Motor neuron (in vitro differentiated cells): ENCODE data around the gene PHOSPHO2. TPM values are rescaled to one million over a fixed set of nuclear protein-coding genes. Genes with fewer than 3 reads are reported as not detected.

Experiments
- ATAC-seq, 8 experiments: fragments of 200-7000 bp; cut with Tn5 transposase; replicated peaks in 6 of 8; 2 replicates each; pipeline ENCODE4 v1.8.0; 2021; ENCODE audit warnings: mild to moderate bottlenecking in 8 of 8, moderate library complexity in 8 of 8
- H3K27ac ChIP-seq, 2 donors: fragments of 250-450 bp; sonication (Bioruptor Pico); 2 replicates each; pipeline ENCODE4 v1.9.0; 2021; ENCODE audit warnings: antibody characterized with exemption in 2 of 2, mild to moderate bottlenecking in 2 of 2, moderate library complexity in 1 of 2
- H3K4me1 ChIP-seq, 2 donors: fragments of 250-450 bp; sonication (Bioruptor Pico); replicated peaks in 1 of 2; 2 replicates each; pipeline ENCODE4 v1.6.1; 2021; ENCODE audit warnings: antibody characterized with exemption in 2 of 2, mild to moderate bottlenecking in 2 of 2, moderate library complexity in 1 of 2
- H3K4me3 ChIP-seq, 5 donors: fragments of 250-450 bp; sonication (Bioruptor Pico); 2 replicates each; pipeline ENCODE4 v1.9.0; 2021; ENCODE audit warnings: antibody characterized with exemption in 5 of 5, mild to moderate bottlenecking in 5 of 5, moderate library complexity in 4 of 5
- WGBS, 10 experiments: fragments of 450-650 bp; shearing (Covaris generic); methylation state at CpG; one replicate each; pipeline ENCODE4 v1.0.0; 2022; 5-methylcytosine and 5-hydroxymethylcytosine counted together
- in situ Hi-C, 9 experiments: fragments of 400-800 bp; cut with MboI; loops; one replicate each; pipeline ENCODE4 v1.15.0; 2021; ENCODE audit warnings: low sequenced_read_pairs in 9 of 9, low pct_unique_long_range_greater_than_20kb in 2 of 9; ENCODE audit not compliant: unreplicated experiment in 9 of 9
- total RNA-seq, 8 experiments: library from RNA; unstranded; fragments of 300-600 nt; gene quantifications; 2 replicates each; pipeline versions ENCODE4 v1.2.3 to v1.2.4, GENCODE V29; 2022

Gene PHOSPHO2
- total RNA-seq, 8 experiments from 2014 or later, result 3.6 to 8.6 (median 4.5) TPM

- in situ Hi-C loops, result no loop called here
- 53 to 100% (median 93%) methylated on average over 1 to 2 of the region's 3 CpGs; no CpG with 5 or more reads in 4 of the 10 experiments for WGBS, 10 experiments
- H3K4me3 ChIP-seq, result no peak overlapping the region
- H3K27ac ChIP-seq, result no peak overlapping the region
- H3K4me1 ChIP-seq, result peaks cover 9 to 10% of the 10 kb centered on the region in 2 donors
- ATAC-seq, result no peak
Observed at GRCh38 chr2:169713331-169713730, 19.1 kb downstream of the PHOSPHO2 start.

- WGBS, 10 experiments, result 42 to 100% (median 78%) methylated on average over 2 to 5 of the region's 6 CpGs; no CpG with 5 or more reads in 5 of the 10 experiments
- H3K27ac ChIP-seq, result no peak overlapping the region
- no peak overlapping the region for H3K4me3 ChIP-seq
- in situ Hi-C loops, result no loop called here
- peak in 2 of 8 experiments; percentile 6 to 22 for ATAC-seq
- peaks cover 9 to 10% of the 10 kb centered on the region in 2 donors for H3K4me1 ChIP-seq
Observed at GRCh38 chr2:169714699-169715098, 20.4 kb downstream of the PHOSPHO2 start.

- peaks cover 9 to 10% of the 10 kb centered on the region in 2 donors for H3K4me1 ChIP-seq
- 0 to 100% (median 81%) methylated on average over 1 to 9 of the region's 17 CpGs; no CpG with 5 or more reads in 2 of the 10 experiments for WGBS, 10 experiments
- peak in 7 of 8 experiments; percentile 20 to 78 (median 39) for ATAC-seq
- H3K27ac ChIP-seq, result no peak overlapping the region
- no peak overlapping the region for H3K4me3 ChIP-seq
- in situ Hi-C loops, result no loop called here
Observed at GRCh38 chr2:169715379-169716237, 21.3 kb downstream of the PHOSPHO2 start.

- Histone ChIP-seq H3K4me3 (no peak overlapping the region), H3K27ac (no peak overlapping the region), H3K4me1 (peaks cover 9 to 10% of the 10 kb centered on the region in 2 donors)
- in situ Hi-C loops, result no loop called here
- peak; percentile 29 to 88 (median 70) for ATAC-seq
- WGBS, 10 experiments, result 15 to 71% (median 50%) methylated on average over 1 to 3 of the region's 12 CpGs; no CpG with 5 or more reads in 6 of the 10 experiments
Observed at GRCh38 chr2:169716238-169716886, 22.1 kb downstream of the PHOSPHO2 start.

- WGBS, 10 experiments, result 33 to 92% (median 83%) methylated on average over 2 to 7 of the region's 12 CpGs; no CpG with 5 or more reads in 3 of the 10 experiments
- Histone ChIP-seq H3K4me3 (no peak overlapping the region), H3K27ac (no peak overlapping the region), H3K4me1 (peaks cover 9 to 10% of the 10 kb centered on the region in 2 donors)
- no peak for ATAC-seq
- in situ Hi-C loops, result no loop called here
Observed at GRCh38 chr2:169716938-169717690, 22.8 kb downstream of the PHOSPHO2 start.

- 60 to 100% (median 91%) methylated on average over 1 to 4 of the region's 4 CpGs; no CpG with 5 or more reads in 2 of the 10 experiments for whole genome bisulfite sequencing, 10 experiments
- peaks cover 9 to 10% of the 10 kb centered on the region in 2 donors for H3K4me1 ChIP-seq
- H3K4me3 ChIP-seq, result no peak overlapping the region
- ATAC-seq, result no peak
- H3K27ac ChIP-seq, result no peak overlapping the region
- in situ Hi-C loops, result no loop called here
Observed at GRCh38 chr2:169717691-169718063, 23.4 kb downstream of the PHOSPHO2 start.

- 80 to 100% (median 94%) methylated on average over 1 to 2 of the region's 2 CpGs; no CpG with 5 or more reads in 5 of the 10 experiments for WGBS, 10 experiments
- no peak for ATAC-seq
- H3K4me1 ChIP-seq, result peaks cover 9 to 10% of the 10 kb centered on the region in 2 donors
- H3K4me3 ChIP-seq, result no peak overlapping the region
- no peak overlapping the region for H3K27ac ChIP-seq
- in situ Hi-C loops, result no loop called here
Observed at GRCh38 chr2:169718930-169719504, 24.7 kb downstream of the PHOSPHO2 start.

GRCh38 chr2:169721016-169721415 is 26.7 kb downstream of the PHOSPHO2 start:
- Histone ChIP-seq H3K4me3 (no peak overlapping the region), H3K27ac (no peak overlapping the region), H3K4me1 (peaks cover 3 to 4% of the 10 kb centered on the region in 2 donors)
- WGBS, 10 experiments, result 17 to 100% (median 69%) methylated on average over 1 to 3 of the region's 3 CpGs
- in situ Hi-C loops, result no loop called here
- no peak for ATAC-seq

- ATAC-seq, result no peak
- Histone ChIP-seq H3K27ac (no peak overlapping the region), H3K4me3 (no peak overlapping the region), H3K4me1 (no peaks in the 10 kb centered on the region)
- in situ Hi-C loops, result no loop called here
- 50 to 100% (median 89%) methylated on average over 1 to 5 of the region's 5 CpGs; no CpG with 5 or more reads in 2 of the 10 experiments for WGBS, 10 experiments
Observed at GRCh38 chr2:169727065-169727464, 32.8 kb downstream of the PHOSPHO2 start.

GRCh38 chr2:169729274-169729605 is 35.0 kb downstream of the PHOSPHO2 start:
- in situ Hi-C loops, result no loop called here
- Histone ChIP-seq H3K4me1 (no peaks in the 10 kb centered on the region), H3K27ac (no peak overlapping the region), H3K4me3 (no peak overlapping the region)
- ATAC-seq, result peak in 3 of 8 experiments; percentile 3 to 84 (median 66)
- 63 to 100% (median 100%) methylated on average over 1 of the region's 1 CpG; no CpG with 5 or more reads in 3 of the 10 experiments for WGBS, 10 experiments

GRCh38 chr2:169732075-169732474 is 37.8 kb downstream of the PHOSPHO2 start:
- Histone ChIP-seq H3K27ac (no peak overlapping the region), H3K4me1 (peaks cover 13 to 22% of the 10 kb centered on the region in 2 donors), H3K4me3 (no peak overlapping the region)
- in situ Hi-C loops, result no loop called here
- ATAC-seq, result no peak
- 0 to 85% (median 74%) methylated on average over 2 of the region's 5 CpGs; no CpG with 5 or more reads in 6 of the 10 experiments for WGBS, 10 experiments

- Histone ChIP-seq H3K27ac (no peak overlapping the region), H3K4me1 (peaks cover 15 to 27% of the 10 kb centered on the region in 2 donors), H3K4me3 (peak overlapping the region; percentile 60 to 81 (median 77))
- in situ Hi-C loops, result no loop called here
- peak in 1 of 8 experiments; percentile 1 for ATAC-seq
- WGBS, 10 experiments, result 28 to 100% (median 84%) methylated on average over 2 to 10 of the region's 13 CpGs; no CpG with 5 or more reads in 2 of the 10 experiments
Observed at GRCh38 chr2:169732583-169733358, 38.5 kb downstream of the PHOSPHO2 start.
